GM12892 (cell line): Measurements from ENCODE around the gene NXPH1.

Experiments used
- POLR2A ChIP-seq: IDR thresholded peaks from 2 replicates; pipeline ENCODE4 v1.6.1; 2011; ENCODE audit warnings: low read depth, low read length, control low read depth
- POLR2AphosphoS5 ChIP-seq: IDR thresholded peaks from 2 replicates; pipeline ENCODE4 v1.6.1; 2011; ENCODE audit warnings: low read depth, low read length, control low read depth

- TF ChIP-seq POLR2A (no peak), POLR2AphosphoS5 (no peak)
These were observed 1.7 kb downstream of the NXPH1 start for GRCh38 chr7:8435095-8435494.
